T47D (cell line): ENCODE measurements around the gene PRR14L.

ENCODE experiments used
- DNase-seq, 2 experiments: peaks; one replicate each; pipeline versions ENCODE4 v3.0.0 to v3.0.0-alpha.2; 2011 to 2012; ENCODE audit warnings: low read depth in 1 of 2, low spot score in 1 of 2
- JUND ChIP-seq: IDR thresholded peaks from 2 replicates; pipeline ENCODE4 v1.6.1; 2012; ENCODE audit warnings: low read depth
- in situ Hi-C: cut with HindIII; loops from 2 replicates; pipeline ENCODE4 v1.10.0; 2016; ENCODE audit warnings: low sequenced_read_pairs, low pct_unique_long_range_greater_than_20kb

PRR14L gene

GRCh38 chr22:31659246-31659645, 90.7 kb downstream of the PRR14L start:
- in situ Hi-C loops = no loop called here
- no peak for DNase-seq
- no peak for TF ChIP-seq JUND

- DNase-seq = no peak
These were observed 95.5 kb downstream of the PRR14L start for GRCh38 chr22:31654408-31654807.

GRCh38 chr22:31653944-31654343, 96.0 kb downstream of the PRR14L start:
- in situ Hi-C loops = no loop called here
- no peak for DNase-seq
- no peak for TF ChIP-seq JUND

More at GRCh38 chr22:31654408-31654807, 95.5 kb downstream of the PRR14L start:
- no peak for TF ChIP-seq JUND
- in situ Hi-C loops = no loop called here

- in situ Hi-C loops = no loop called here
- TF ChIP-seq JUND = no peak
- DNase-seq = no peak
These were observed 96.8 kb downstream of the PRR14L start for GRCh38 chr22:31652911-31653684.

- no peak for TF ChIP-seq JUND
- DNase-seq = no peak
- in situ Hi-C loops = no loop called here
These were observed 97.8 kb downstream of the PRR14L start for GRCh38 chr22:31652088-31652487.

GRCh38 chr22:31651664-31652063, 98.3 kb downstream of the PRR14L start:
- no peak for DNase-seq
- no peak for TF ChIP-seq JUND
- in situ Hi-C loops = no loop called here

GRCh38 chr22:31650391-31650790, 99.5 kb downstream of the PRR14L start:
- TF ChIP-seq JUND = no peak
- no peak for DNase-seq
- in situ Hi-C loops = no loop called here

GRCh38 chr22:31647523-31648320, 102.2 kb downstream of the PRR14L start:
- no peak for DNase-seq
- in situ Hi-C loops = no loop called here
- no peak for TF ChIP-seq JUND

- TF ChIP-seq JUND = no peak
- in situ Hi-C loops = no loop called here
- no peak for DNase-seq
These were observed 102.9 kb downstream of the PRR14L start for GRCh38 chr22:31647066-31647465.

GRCh38 chr22:31646186-31647019, 103.5 kb downstream of the PRR14L start:
- DNase-seq = no peak
- TF ChIP-seq JUND = no peak
- in situ Hi-C loops = no loop called here

GRCh38 chr22:31639436-31640039, 110.4 kb downstream of the PRR14L start:
- in situ Hi-C loops = no loop called here
- DNase-seq = peak in 1 of 2 experiments; percentile 84
- no peak for TF ChIP-seq JUND
